Endometrial microvascular endothelial cells (primary cell): ENCODE results near the gene TRIM69. TPM values are rescaled to one million over a fixed set of nuclear protein-coding genes. Genes with fewer than 3 reads are reported as not detected.
"Not testable (repeated sequence)": the region's sequence is repeated elsewhere in the genome, so short reads cannot be mapped to it uniquely, and the experiment has no call there.

Source experiments
- in situ Hi-C: cut with HindIII; loops from 2 replicates; pipeline ENCODE4 v1.10.0; 2017; ENCODE audit warnings: low sequenced_read_pairs, low pct_unique_long_range_greater_than_20kb; ENCODE audit errors: inconsistent ontology term
- total RNA-seq: library from RNA; depleted of rRNA; stranded (reverse); fragments of >200 nt; gene quantifications from one replicate; pipeline ENCODE4 v1.2.3, GENCODE V29; 2015; ENCODE audit errors: inconsistent ontology term

Gene TRIM69
- 21.7 TPM for total RNA-seq

- in situ Hi-C loops = loop anchor here (10.0 kb wide), 1 partner anchor 71 kb away; the partner anchor contains the start of gene SPG11
Measured at GRCh38 chr15:44736181-44736765, at the start of gene TRIM69. TRIM69 (plus strand) TSS chr15:44736528; CDS start chr15:44736705, 177 bp downstream.

GRCh38 chr15:44689318-44689717 is 47.0 kb upstream of the TRIM69 start:
- in situ Hi-C loops = not testable (repeated sequence)

DNA sequence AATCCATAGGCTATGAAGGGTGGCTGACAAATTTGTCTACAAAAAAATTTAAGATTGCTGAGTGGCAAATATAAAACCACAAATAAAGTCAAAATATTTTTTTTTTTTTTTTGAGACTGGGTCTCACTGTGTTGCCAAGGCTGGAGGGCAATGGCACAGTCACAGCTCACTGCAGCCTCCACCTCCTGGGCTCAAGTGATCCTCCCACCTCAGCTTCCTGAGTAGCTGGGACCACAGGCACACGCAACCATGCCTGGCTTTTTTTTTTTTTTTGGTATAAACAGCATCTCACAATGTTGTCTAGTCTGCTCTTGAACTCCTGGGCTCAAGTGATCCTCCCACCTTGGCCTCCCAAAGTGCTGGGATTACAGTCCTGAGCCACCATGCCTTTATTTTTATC is 46.1 kb upstream of the TRIM69 start:
- in situ Hi-C loops = not testable (repeated sequence)

GRCh38 chr15:44692659-44693058 is 43.7 kb upstream of the TRIM69 start:
- in situ Hi-C loops = no loop called here

- in situ Hi-C loops = no loop called here
Measured at GRCh38 chr15:44694416-44694815, 41.9 kb upstream of the TRIM69 start.

DNA sequence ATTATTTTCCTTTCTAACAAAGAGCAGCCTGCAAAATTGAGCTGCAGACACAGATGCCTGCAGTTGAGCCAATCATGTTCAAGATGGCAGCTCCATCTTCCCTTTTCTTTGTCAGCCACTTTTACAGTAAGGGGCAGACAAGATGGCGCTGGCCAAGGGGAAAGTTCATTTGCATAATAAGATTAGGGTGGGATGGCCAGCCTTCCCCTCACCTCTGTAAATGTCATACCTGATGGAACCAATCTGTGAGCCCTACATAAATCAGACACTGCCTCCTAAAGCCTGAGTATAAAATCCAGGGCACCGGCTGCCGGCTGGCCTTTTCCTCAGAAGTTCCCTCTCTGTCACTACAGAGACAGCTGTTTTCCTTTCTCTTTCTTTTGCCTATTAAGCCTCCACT is 41.0 kb upstream of the TRIM69 start:
- in situ Hi-C loops = no loop called here

DNA sequence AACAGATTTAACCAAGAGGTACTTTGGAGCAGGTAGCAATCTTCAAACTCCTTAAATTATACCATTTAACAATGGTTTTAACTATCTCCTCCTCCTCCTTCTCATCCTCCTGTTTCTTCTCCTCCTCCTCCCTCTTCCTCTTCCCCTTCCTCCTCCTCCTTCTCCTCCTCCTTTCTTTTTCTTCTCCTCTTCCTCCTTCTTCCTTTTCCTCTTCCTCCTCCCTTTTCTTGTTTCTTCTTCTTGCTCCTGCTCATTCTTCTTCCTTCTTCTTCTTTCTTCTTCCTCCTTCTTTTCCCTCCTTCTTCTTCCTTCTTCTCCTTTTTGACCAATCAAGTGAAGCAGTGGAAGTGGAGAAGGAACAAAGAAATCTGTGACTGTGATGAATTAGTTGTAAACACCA is 39.3 kb upstream of the TRIM69 start:
- in situ Hi-C loops = no loop called here

- in situ Hi-C loops = no loop called here
Measured at GRCh38 chr15:44698641-44699040, 37.7 kb upstream of the TRIM69 start.

DNA sequence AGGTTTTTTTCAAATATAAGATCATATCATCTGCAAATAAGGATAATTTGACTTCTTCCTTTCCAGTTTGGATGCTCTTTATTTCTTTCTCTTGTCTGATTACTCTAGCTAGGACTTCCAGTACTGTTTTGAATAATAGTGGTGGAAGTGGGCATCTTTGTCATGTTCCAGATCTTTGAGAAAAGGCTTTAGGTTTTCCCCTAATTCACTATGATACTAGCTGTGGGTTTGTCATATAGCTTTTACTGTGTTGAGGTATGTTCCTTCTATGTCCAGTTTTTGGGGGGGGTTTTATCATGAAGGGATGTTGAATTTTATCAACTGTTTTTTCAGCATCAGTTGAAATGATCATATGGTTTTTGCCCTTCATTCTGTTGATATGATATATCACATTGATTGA is 35.7 kb upstream of the TRIM69 start:
- in situ Hi-C loops = not testable (repeated sequence)

DNA sequence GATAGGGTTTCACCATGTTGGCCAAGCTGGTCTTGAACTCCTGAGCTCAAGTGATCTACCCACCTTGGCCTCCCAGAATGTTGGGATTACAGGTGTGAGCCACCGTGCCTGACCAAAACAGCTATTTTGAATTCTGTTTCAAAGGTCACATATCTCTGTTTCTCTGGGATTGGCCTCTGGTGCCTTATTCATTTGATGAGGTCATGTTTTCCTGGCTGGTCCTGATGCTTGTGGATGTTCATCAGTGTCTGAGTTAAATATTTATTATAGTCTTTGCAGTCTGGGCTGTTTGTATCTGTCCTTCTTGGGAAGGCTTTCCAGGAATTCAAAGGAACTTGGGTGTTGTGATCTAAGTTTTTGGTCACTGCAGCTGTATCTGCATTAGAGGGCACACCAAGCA is 30.3 kb upstream of the TRIM69 start:
- in situ Hi-C loops = no loop called here

GRCh38 chr15:44706401-44706800 is 29.9 kb upstream of the TRIM69 start:
- in situ Hi-C loops = no loop called here

- in situ Hi-C loops = no loop called here
Measured at GRCh38 chr15:44706946-44707636, 29.2 kb upstream of the TRIM69 start.

DNA sequence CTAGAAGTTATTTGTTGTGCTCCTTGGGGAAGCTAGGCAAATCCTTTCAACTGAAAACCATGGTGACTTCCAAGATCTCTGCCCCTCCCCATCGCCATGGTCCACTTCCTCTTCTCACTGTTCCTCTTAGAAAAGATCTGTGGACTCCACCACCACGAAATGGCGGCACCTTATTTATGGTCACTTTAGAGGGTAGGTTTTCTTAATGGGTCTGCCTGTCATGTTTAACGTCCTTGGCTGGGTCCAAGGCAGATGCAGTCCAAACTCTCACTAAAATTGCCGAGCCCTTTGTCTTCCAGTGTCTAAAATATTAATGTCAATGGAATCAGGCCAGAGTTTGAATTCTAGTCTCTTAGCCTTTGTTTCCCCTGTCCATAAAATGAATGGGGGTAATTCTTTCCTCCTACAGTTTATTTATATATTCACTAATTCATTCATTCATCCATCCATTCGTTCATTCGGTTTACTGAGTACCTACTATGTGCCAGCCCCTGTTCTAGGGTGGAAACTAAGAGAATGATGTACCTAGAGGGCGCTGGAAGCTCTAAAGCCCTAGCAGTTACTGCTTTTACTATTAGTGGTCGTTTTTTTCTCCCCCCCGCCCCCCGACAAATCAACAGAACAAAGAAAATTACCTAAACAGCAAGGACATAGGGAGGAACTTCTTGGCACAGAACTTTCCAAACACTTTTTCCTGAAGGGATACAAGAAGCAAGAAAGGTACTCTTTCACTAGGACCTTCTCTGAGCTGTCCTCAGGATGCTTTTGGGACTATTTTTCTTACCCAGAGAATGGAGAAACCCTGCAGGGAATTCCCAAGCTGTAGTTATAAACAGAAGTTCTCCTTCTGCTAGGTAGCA is 25.9 kb upstream of the TRIM69 start:
- in situ Hi-C loops = no loop called here

- in situ Hi-C loops = no loop called here
Measured at GRCh38 chr15:44711096-44711742, 25.1 kb upstream of the TRIM69 start, which contains the start of the genes B2M and PATL2. B2M (plus strand) TSS chr15:44711517; CDS start chr15:44711547, 30 bp downstream. PATL2 (minus strand) TSS chr15:44711323; CDS start chr15:44676490, 34,833 bp downstream.

GRCh38 chr15:44711743-44712345 is 24.5 kb upstream of the TRIM69 start:
- in situ Hi-C loops = no loop called here

DNA sequence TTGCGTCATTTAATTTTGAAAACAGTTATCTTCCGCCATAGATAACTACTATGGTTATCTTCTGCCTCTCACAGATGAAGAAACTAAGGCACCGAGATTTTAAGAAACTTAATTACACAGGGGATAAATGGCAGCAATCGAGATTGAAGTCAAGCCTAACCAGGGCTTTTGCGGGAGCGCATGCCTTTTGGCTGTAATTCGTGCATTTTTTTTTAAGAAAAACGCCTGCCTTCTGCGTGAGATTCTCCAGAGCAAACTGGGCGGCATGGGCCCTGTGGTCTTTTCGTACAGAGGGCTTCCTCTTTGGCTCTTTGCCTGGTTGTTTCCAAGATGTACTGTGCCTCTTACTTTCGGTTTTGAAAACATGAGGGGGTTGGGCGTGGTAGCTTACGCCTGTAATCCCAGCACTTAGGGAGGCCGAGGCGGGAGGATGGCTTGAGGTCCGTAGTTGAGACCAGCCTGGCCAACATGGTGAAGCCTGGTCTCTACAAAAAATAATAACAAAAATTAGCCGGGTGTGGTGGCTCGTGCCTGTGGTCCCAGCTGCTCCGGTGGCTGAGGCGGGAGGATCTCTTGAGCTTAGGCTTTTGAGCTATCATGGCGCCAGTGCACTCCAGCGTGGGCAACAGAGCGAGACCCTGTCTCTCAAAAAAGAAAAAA is 23.9 kb upstream of the TRIM69 start:
- in situ Hi-C loops = no loop called here

GRCh38 chr15:44713006-44713966 is 23.0 kb upstream of the TRIM69 start:
- in situ Hi-C loops = no loop called here
